ENCODE measurements around the gene WNT8B. TPM values are rescaled to one million over a fixed set of nuclear protein-coding genes. Genes with fewer than 3 reads are reported as not detected.

WNT8B gene
- total and polyA plus RNA-seq, 9 of the 15 experiments (the other 6 are each of a cell fraction or from before 2014, with no cell fraction given): not detected

DNA sequence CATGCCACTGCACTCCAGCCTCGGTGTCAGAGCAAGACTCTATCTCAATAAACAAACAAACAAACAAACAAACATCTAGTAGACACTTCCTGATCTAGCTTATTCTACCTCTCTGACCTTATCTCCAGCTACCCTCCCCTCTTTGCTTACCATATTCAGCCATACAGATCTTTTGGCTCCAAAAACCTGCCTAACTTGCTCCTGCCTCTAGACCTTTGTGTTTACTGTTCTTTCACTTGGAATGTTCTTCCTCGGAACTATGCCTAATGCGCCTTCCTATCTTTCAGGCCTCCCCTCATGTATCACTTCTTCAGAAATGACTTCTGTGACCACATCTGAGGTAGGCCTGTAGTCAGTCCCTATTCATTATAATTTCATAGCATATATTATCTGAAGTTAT is 20.3 kb upstream of the WNT8B start (continued):
- TF ChIP-seq, protein P1, sequence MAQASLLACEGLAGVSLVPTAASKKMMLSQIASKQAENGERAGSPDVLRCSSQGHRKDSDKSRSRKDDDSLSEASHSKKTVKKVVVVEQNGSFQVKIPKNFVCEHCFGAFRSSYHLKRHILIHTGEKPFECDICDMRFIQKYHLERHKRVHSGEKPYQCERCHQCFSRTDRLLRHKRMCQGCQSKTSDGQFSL (CRISPR knock-in tag; IDR thresholded peaks at IDR 0.05): no peak
- TF ChIP-seq, protein P1 (tag; IDR thresholded peaks at IDR 0.05): no peak
- TF ChIP-seq ZC3H4 (CRISPR knock-in tag; IDR thresholded peaks at IDR 0.05; ENCODE audit: borderline replicate concordance): no peak
- TF ChIP-seq ZNF324 (CRISPR knock-in tag; IDR thresholded peaks at IDR 0.05): no peak
- TF ChIP-seq, protein P2, sequence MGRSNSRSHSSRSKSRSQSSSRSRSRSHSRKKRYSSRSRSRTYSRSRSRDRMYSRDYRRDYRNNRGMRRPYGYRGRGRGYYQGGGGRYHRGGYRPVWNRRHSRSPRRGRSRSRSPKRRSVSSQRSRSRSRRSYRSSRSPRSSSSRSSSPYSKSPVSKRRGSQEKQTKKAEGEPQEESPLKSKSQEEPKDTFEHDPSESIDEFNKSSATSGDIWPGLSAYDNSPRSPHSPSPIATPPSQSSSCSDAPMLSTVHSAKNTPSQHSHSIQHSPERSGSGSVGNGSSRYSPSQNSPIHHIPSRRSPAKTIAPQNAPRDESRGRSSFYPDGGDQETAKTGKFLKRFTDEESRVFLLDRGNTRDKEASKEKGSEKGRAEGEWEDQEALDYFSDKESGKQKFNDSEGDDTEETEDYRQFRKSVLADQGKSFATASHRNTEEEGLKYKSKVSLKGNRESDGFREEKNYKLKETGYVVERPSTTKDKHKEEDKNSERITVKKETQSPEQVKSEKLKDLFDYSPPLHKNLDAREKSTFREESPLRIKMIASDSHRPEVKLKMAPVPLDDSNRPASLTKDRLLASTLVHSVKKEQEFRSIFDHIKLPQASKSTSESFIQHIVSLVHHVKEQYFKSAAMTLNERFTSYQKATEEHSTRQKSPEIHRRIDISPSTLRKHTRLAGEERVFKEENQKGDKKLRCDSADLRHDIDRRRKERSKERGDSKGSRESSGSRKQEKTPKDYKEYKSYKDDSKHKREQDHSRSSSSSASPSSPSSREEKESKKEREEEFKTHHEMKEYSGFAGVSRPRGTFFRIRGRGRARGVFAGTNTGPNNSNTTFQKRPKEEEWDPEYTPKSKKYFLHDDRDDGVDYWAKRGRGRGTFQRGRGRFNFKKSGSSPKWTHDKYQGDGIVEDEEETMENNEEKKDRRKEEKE (IDR thresholded peaks at IDR 0.05; ENCODE audit: borderline replicate concordance in 1 of 2, control insufficient read depth in 1 of 2, low read depth in 2 of 2, low read length in 1 of 2): no peak
- TF ChIP-seq, protein P3, sequence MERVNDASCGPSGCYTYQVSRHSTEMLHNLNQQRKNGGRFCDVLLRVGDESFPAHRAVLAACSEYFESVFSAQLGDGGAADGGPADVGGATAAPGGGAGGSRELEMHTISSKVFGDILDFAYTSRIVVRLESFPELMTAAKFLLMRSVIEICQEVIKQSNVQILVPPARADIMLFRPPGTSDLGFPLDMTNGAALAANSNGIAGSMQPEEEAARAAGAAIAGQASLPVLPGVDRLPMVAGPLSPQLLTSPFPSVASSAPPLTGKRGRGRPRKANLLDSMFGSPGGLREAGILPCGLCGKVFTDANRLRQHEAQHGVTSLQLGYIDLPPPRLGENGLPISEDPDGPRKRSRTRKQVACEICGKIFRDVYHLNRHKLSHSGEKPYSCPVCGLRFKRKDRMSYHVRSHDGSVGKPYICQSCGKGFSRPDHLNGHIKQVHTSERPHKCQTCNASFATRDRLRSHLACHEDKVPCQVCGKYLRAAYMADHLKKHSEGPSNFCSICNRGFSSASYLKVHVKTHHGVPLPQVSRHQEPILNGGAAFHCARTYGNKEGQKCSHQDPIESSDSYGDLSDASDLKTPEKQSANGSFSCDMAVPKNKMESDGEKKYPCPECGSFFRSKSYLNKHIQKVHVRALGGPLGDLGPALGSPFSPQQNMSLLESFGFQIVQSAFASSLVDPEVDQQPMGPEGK (CRISPR knock-in tag; IDR thresholded peaks at IDR 0.05; ENCODE audit: borderline replicate concordance): no peak
- no peak for TF ChIP-seq KAT7 (CRISPR knock-in tag; IDR thresholded peaks at IDR 0.05; ENCODE audit: borderline replicate concordance)
- TF ChIP-seq CBFA2T2 (conservative IDR thresholded peaks at IDR 0.05): no peak
- TF ChIP-seq RBM34 (IDR thresholded peaks at IDR 0.05; ENCODE audit: borderline replicate concordance, insufficient read depth, low read length): no peak
- TF ChIP-seq PHB2 (IDR thresholded peaks at IDR 0.05; ENCODE audit: low read depth): no peak
- TF ChIP-seq, protein P4, sequence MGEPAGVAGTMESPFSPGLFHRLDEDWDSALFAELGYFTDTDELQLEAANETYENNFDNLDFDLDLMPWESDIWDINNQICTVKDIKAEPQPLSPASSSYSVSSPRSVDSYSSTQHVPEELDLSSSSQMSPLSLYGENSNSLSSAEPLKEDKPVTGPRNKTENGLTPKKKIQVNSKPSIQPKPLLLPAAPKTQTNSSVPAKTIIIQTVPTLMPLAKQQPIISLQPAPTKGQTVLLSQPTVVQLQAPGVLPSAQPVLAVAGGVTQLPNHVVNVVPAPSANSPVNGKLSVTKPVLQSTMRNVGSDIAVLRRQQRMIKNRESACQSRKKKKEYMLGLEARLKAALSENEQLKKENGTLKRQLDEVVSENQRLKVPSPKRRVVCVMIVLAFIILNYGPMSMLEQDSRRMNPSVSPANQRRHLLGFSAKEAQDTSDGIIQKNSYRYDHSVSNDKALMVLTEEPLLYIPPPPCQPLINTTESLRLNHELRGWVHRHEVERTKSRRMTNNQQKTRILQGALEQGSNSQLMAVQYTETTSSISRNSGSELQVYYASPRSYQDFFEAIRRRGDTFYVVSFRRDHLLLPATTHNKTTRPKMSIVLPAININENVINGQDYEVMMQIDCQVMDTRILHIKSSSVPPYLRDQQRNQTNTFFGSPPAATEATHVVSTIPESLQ (CRISPR knock-in tag; IDR thresholded peaks at IDR 0.05): no peak
- TF ChIP-seq ZNF174 (CRISPR knock-in tag; IDR thresholded peaks at IDR 0.05): no peak
